ENCODE data around the gene PRDM5. TPM values are rescaled to one million over a fixed set of nuclear protein-coding genes. Genes with fewer than 3 reads are reported as not detected.

PRDM5 gene
- total RNA-seq, 1 experiment from 2014 or later = 5.1 TPM

DNA sequence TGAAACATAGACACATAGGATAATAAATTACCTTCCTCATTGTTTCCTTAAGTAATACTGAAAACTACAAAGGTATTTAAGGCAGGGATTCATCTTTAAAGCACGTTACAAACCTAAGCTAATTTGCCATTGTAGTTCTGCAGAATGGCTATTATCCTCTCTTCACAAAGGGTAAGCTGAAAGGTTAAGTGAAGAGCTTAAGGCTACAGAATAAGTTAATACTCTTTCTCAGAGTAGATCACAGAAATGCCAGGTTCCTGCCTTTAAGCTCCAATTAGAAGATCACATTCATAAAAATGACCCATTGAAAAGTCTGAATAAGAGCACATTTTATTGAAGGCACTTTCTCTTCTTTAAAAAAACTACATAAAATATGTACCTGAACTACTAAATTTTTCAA, 42.1 kb upstream of the PRDM5 start:
- no peaks in the 10 kb centered on the region for H3K9me3 ChIP-seq (ENCODE audit: control insufficient read depth in 1 of 2, insufficient read depth in 1 of 2, low read depth in 1 of 2, low read length in 2 of 2)
- H2AFZ ChIP-seq (ENCODE audit: low read depth, low read length, poor library complexity, severe bottlenecking) = no peak overlapping the region
- H3K36me3 ChIP-seq (ENCODE audit: control insufficient read depth in 1 of 2, insufficient read depth in 2 of 2, low read length in 2 of 2) = no peaks in the 10 kb centered on the region
- no peak for ATAC-seq
- TF ChIP-seq CBX3 (IDR thresholded peaks at IDR 0.05; ENCODE audit: low read depth) (no peak), EZH2phosphoT487 (IDR thresholded peaks at IDR 0.05; ENCODE audit: borderline replicate concordance) (no peak), TCF7L2 (IDR thresholded peaks at IDR 0.05; ENCODE audit: borderline replicate concordance, extremely low read depth, insufficient read depth, insufficient read length) (no peak), CTCF (IDR thresholded peaks at IDR 0.05 in 2 of 3, conservative IDR thresholded peaks at IDR 0.05 in 1 of 3; ENCODE audit: borderline replicate concordance in 1 of 3, insufficient read depth in 1 of 3, low read depth in 2 of 3, low read length in 2 of 3) (no peak), ZNF274 (IDR thresholded peaks at IDR 0.05; ENCODE audit: low read depth, low read length) (no peak), POLR2AphosphoS5 (IDR thresholded peaks at IDR 0.05; ENCODE audit: low read depth, low read length) (no peak), YY1 (IDR thresholded peaks at IDR 0.05; ENCODE audit: extremely low read depth, insufficient replicate concordance, low read depth, low read length) (no peak), CEBPB (IDR thresholded peaks at IDR 0.05; ENCODE audit: low read depth) (no peak), POLR2A (IDR thresholded peaks at IDR 0.05; ENCODE audit: borderline replicate concordance, extremely low read depth, insufficient read depth, insufficient read length) (no peak)
- TF ChIP-seq, protein P1, sequence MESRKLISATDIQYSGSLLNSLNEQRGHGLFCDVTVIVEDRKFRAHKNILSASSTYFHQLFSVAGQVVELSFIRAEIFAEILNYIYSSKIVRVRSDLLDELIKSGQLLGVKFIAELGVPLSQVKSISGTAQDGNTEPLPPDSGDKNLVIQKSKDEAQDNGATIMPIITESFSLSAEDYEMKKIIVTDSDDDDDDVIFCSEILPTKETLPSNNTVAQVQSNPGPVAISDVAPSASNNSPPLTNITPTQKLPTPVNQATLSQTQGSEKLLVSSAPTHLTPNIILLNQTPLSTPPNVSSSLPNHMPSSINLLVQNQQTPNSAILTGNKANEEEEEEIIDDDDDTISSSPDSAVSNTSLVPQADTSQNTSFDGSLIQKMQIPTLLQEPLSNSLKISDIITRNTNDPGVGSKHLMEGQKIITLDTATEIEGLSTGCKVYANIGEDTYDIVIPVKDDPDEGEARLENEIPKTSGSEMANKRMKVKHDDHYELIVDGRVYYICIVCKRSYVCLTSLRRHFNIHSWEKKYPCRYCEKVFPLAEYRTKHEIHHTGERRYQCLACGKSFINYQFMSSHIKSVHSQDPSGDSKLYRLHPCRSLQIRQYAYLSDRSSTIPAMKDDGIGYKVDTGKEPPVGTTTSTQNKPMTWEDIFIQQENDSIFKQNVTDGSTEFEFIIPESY (IDR thresholded peaks at IDR 0.05; ENCODE audit: extremely low read depth, insufficient replicate concordance, low read length) = no peak
- TF ChIP-seq, protein P2, sequence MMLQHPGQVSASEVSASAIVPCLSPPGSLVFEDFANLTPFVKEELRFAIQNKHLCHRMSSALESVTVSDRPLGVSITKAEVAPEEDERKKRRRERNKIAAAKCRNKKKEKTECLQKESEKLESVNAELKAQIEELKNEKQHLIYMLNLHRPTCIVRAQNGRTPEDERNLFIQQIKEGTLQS (IDR thresholded peaks at IDR 0.05) = no peak
- intact Hi-C loops (cut with micrococcal nuclease) = no loop called here
- no peaks in the 10 kb centered on the region for H3K4me1 ChIP-seq (ENCODE audit: control insufficient read depth in 1 of 2, insufficient read depth in 2 of 2, low read length in 2 of 2)
- no peak overlapping the region for H3K27ac ChIP-seq (ENCODE audit: low read depth, low read length)
- no peaks in the 10 kb centered on the region for H3K9me2 ChIP-seq (ENCODE audit: insufficient read depth)
- H3K27me3 ChIP-seq (ENCODE audit: insufficient read depth, low read length) = no peaks in the 10 kb centered on the region
- RAD21 ChIA-PET (ENCODE audit: low non-redundant PET in 1 of 2, low total read pairs in 2 of 2, uncharacterized antibody in 2 of 2, unreplicated experiment in 2 of 2) = no interaction called here
- no peak overlapping the region for H3K9ac ChIP-seq (ENCODE audit: low read length)
- DNase-seq (ENCODE audit: low read depth, low spot score) = no peak
- CTCF ChIA-PET = no interaction called here
- H3K79me2 ChIP-seq (ENCODE audit: insufficient read depth, low read length) = no peaks in the 10 kb centered on the region
- BruUV-seq (replicated peaks) = no TSS peak
- H3K4me3 ChIP-seq (replicated peaks in 1 of 2; ENCODE audit: low read depth in 1 of 2, low read length in 2 of 2) = no peak overlapping the region
- no peaks in the 10 kb centered on the region for H4K20me1 ChIP-seq (ENCODE audit: insufficient read depth)
- H3K4me2 ChIP-seq (ENCODE audit: low read length) = no peak overlapping the region
- POLR2A ChIA-PET = no interaction called here
